Aorta (tissue), 4 donors: ENCODE results near the gene ZKSCAN4. TPM values are rescaled to one million over a fixed set of nuclear protein-coding genes. Genes with fewer than 3 reads are reported as not detected.

ENCODE experiments used
- polyA plus RNA-seq, 2 donors: library from polyadenylated mRNA; stranded (reverse); fragments of 200-250 nt; gene quantifications; one replicate each; pipeline ENCODE4 v1.2.3, GENCODE V29; 2013
- total RNA-seq, 2 donors: library from RNA; stranded (reverse); fragmentation: NEBNext Ultra II Directional; extraction: Animal tissue kit (Norgen Biotek cat#: 25700); gene quantifications; one replicate each; pipeline ENCODE4 v1.2.1, GENCODE V29; 2021
- donor health status: healthy with polysubstance abuse.
- donor health status: Bipolar disorder and iron deficiency.
- donor health status: DM: no; HTN: no; CAD: no.
- donor health status: DM: yes; HTN: yes; CAD: no.

Gene ZKSCAN4
- total and polyA plus RNA-seq, 4 donors, result 2.5 to 6.8 (median 3.8) TPM

Other genes starting within 250 kb of the ZKSCAN4 start
- under 1 TPM; 0.24 to 0.42 TPM for gene ZNF165, start 171.7 kb downstream of the ZKSCAN4 start, total RNA-seq
- gene ZNF165, start 171.7 kb downstream of the ZKSCAN4 start, polyA plus RNA-seq, result 1 to 10 TPM in 1 of 2 donors, under 1 TPM in 1; 0.61 to 2.1 TPM
- 1 to 10 TPM; 4.4 to 5.0 TPM for gene ZSCAN16, start 127.7 kb downstream of the ZKSCAN4 start, total RNA-seq
- 1 to 10 TPM; 4.5 to 7.3 TPM for gene ZSCAN16, start 127.7 kb downstream of the ZKSCAN4 start, polyA plus RNA-seq
- gene ZKSCAN8, start 110.4 kb downstream of the ZKSCAN4 start, total RNA-seq, result 10 to 100 TPM; 20.7 to 31.8 TPM
- 10 to 100 TPM in 1 of 2 donors, 1 to 10 TPM in 1; 2.3 to 12.5 TPM for gene ZKSCAN8, start 110.4 kb downstream of the ZKSCAN4 start, polyA plus RNA-seq
- 10 to 100 TPM; 15.4 to 18.5 TPM for gene ZSCAN9, start 27.0 kb downstream of the ZKSCAN4 start, total RNA-seq
- gene ZSCAN9, start 27.0 kb downstream of the ZKSCAN4 start, polyA plus RNA-seq, result 10 to 100 TPM in 1 of 2 donors, 1 to 10 TPM in 1; 4.4 to 14.0 TPM
- gene NKAPL, start 7.0 kb upstream of the ZKSCAN4 start, total RNA-seq, result 1 to 10 TPM; 1.6 to 3.2 TPM
- 1 to 10 TPM; 1.9 to 4.3 TPM for gene NKAPL, start 7.0 kb upstream of the ZKSCAN4 start, polyA plus RNA-seq
- 10 to 100 TPM; 15.7 to 22.8 TPM for gene ZSCAN26, start 14.9 kb upstream of the ZKSCAN4 start, total RNA-seq
- gene ZSCAN26, start 14.9 kb upstream of the ZKSCAN4 start, polyA plus RNA-seq, result 10 to 100 TPM; 15.9 to 16.1 TPM
- 1 to 10 TPM; 6.2 to 6.7 TPM for gene PGBD1, start 29.3 kb upstream of the ZKSCAN4 start, total RNA-seq
- 1 to 10 TPM; 3.5 to 7.2 TPM for gene PGBD1, start 29.3 kb upstream of the ZKSCAN4 start, polyA plus RNA-seq
- gene ZSCAN31, start 83.9 kb upstream of the ZKSCAN4 start, total RNA-seq, result 10 to 100 TPM in 1 of 2 donors, 1 to 10 TPM in 1; 8.3 to 10.9 TPM
- gene ZSCAN31, start 83.9 kb upstream of the ZKSCAN4 start, polyA plus RNA-seq, result 1 to 10 TPM; 4.4 to 7.6 TPM
- gene ZKSCAN3, start 97.7 kb upstream of the ZKSCAN4 start, total RNA-seq, result 1 to 10 TPM; 4.2 to 8.6 TPM
- gene ZKSCAN3, start 97.7 kb upstream of the ZKSCAN4 start, polyA plus RNA-seq, result 1 to 10 TPM in 1 of 2 donors, under 1 TPM in 1; 0.50 to 2.7 TPM
- gene ZSCAN12, start 147.5 kb upstream of the ZKSCAN4 start, total RNA-seq, result 1 to 10 TPM; 5.0 to 7.0 TPM
- gene ZSCAN12, start 147.5 kb upstream of the ZKSCAN4 start, polyA plus RNA-seq, result 1 to 10 TPM; 2.3 to 3.3 TPM
- gene ZSCAN23, start 191.2 kb upstream of the ZKSCAN4 start, total RNA-seq, result 1 to 10 TPM; 2.9 to 4.5 TPM
- 1 to 10 TPM in 1 of 2 donors, under 1 TPM in 1; 0.82 to 1.5 TPM for gene ZSCAN23, start 191.2 kb upstream of the ZKSCAN4 start, polyA plus RNA-seq